HG03354 (cell line): ENCODE measurements around the gene HTR2A.

ENCODE experiments used
- ATAC-seq: cut with Tn5 transposase; IDR thresholded peaks from one replicate; pipeline ENCODE4 v1.9.1; 2021; ENCODE audit warnings: mild to moderate bottlenecking; ENCODE audit not compliant: unreplicated experiment, poor library complexity, severe bottlenecking

HTR2A gene

DNA sequence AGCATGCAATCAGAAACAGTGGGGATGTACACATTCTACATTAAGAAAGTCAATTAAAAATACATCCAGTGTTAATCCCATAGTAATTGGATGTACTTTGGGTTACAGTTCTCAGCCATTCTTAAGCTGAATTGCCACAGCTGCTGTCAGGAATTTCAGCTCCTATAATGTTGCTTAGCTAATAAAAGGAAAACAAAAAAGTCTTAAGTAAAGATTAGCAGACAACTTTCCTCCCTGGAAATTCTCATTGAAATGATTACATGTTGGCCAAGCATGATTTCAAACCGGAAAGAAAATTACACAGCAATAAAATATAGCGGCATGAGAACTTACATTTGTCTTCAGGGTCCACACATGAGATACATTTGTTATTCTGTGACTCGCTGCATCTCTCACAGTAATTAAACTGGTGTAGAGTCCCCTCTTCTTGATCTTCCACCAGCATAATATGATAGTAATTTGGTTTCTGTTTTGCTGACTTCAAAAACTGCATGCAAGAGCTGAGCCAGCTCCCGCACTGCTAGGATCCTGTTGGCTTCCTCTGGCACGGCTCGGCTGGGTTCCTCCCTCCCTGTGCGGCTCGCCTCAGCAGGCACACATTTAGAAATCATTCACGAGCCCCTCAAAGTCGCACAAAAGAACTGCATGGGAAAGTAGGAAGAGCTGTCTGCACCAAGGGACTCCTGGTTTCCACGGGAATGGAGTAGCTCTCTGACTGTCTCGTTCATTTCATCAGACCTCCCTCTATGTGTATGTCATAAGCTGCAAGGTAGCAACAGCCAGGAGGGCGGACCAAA, at the start of gene HTR2A:
HTR2A (minus strand) TSS at position 713 of the 797 bp plus-strand sequence. CDS start 1,147 bp downstream, outside the sequence.
- ATAC-seq = no peak

GRCh38 chr13:46936525-46936924, 39.7 kb upstream of the HTR2A start:
- no peak for ATAC-seq

GRCh38 chr13:46934749-46935148, 37.9 kb upstream of the HTR2A start:
- ATAC-seq = no peak

DNA sequence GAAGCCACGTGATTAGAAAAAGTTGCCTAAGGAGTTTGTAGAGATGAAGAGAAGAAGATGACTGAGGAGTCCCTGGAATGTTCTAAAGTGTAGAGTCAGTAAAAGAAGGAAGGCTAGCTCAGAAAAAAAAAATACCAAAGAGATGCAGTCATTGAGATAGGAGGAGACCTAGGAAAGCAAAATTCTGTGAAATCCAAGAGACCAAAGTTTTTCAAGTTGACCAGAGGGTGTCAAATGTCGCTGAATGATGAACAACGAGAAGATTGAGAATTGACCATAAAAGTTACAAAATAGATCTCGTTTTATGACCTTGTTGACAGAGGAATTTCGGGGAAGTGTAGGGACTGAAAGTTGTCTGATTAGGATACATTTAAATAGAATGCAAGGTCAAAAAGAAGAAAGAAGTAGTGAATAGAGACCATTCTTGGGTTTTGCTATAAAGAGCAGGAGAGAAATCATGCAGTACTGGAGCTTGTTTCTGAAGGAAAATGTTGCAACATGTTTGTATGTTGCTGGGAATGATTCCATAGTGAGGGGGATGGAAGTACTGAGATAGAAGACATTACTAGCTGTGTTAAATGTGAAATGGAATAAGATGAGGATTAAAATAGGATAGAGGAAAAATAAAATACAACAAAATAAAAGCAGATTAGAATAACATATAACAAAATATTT, 30.2 kb upstream of the HTR2A start:
- ATAC-seq = no peak

GRCh38 chr13:46925486-46925885, 28.6 kb upstream of the HTR2A start:
- ATAC-seq = no peak

DNA sequence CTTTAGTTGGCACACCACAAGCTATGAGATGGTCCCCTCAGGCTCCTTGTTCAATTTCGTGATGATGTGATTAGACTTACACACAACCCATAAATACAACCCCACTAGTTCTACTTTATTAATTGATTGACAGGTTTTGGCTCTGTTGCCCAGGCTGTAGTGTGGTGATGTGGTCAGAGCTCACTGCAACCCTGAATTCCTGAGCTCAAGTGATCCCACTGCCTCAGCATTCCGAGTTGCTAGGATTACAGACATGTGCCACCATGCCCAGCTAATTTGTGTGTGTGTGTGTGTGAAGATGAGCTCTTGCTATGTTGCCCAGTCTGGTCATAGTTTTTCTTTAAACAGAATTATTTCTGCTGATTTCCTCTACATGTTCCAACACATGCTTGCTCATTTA, 17.5 kb upstream of the HTR2A start:
- no peak for ATAC-seq

- no peak for ATAC-seq
These were observed 16.9 kb upstream of the HTR2A start for GRCh38 chr13:46913757-46914156.

DNA sequence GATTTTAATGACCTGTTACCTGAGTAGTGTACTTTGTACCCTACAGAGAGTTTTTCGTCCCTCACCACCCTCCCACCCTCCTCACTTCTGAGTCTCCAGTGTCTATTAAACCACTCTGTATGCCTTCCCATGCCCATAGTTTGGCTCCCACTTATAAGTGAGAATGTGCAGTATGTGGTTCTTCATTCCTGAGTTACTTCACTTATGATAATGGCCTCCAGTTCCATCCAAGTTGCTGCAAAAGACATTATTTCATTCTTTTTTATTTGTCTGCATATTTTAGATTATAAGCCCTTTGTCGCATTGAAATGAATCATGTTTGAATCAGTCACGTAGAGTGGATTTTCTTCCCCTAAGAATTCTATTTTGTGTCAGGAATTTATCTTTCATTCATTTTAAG, 12.2 kb upstream of the HTR2A start:
- no peak for ATAC-seq

- ATAC-seq = no peak
These were observed 11.6 kb upstream of the HTR2A start for GRCh38 chr13:46908501-46908900.

DNA sequence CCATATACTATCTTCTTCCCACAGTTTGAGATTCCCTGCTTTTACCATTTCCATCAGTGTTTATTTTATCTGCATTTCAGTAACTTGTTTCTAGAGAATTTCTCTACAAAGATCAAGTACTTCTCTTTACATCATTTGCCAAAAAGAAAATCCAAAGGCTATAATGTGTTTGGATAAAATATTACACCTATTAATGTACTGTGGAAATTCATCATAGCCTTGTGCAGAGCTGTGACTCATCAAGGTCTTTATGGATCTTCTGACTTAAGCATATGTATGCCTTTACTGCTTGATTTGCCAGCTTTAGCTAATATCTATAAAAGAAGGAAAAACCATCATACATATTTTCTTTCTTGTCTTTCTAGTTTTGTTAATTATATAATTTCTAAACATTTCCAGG, 9.6 kb upstream of the HTR2A start:
- ATAC-seq = no peak

GRCh38 chr13:46905249-46905648, 8.4 kb upstream of the HTR2A start:
- ATAC-seq = no peak

DNA sequence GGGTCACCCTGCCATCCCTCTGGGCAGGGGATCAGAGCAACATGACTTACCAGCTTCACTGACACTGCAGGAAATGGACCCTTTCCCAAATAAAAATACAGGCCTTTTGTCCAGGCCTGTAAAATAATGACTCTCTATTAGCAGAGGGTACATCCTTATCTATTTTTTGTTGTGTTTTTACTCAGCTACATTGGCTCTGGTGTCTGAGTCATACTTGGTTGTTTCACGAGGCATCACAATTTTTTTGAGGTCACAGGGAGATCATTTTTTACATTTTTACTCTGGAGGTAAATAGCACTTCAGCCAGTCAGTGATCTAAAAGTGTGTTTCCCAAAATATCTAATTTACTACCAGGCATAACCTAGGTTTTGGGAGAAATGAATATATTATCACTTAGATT, 6.9 kb upstream of the HTR2A start:
- ATAC-seq = no peak

DNA sequence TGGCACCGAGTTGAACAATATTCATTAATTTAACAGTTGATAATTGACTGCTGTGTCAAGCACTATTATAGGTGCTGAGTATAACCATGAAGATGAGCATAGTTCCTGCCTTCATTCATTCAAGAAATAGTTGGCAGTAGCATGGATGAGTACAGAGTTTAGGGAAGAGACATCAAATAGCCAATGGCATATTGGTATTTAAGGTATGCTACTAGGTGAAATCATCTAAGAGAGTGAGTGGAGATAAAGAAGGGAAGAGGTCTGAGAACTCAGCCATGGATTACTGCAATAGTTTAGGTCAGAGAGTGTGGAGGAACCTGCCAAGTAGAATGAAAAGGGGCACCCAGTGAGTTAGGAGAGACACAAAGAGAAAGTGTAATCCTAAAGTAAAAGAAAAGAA, 4.9 kb upstream of the HTR2A start:
- no peak for ATAC-seq

DNA sequence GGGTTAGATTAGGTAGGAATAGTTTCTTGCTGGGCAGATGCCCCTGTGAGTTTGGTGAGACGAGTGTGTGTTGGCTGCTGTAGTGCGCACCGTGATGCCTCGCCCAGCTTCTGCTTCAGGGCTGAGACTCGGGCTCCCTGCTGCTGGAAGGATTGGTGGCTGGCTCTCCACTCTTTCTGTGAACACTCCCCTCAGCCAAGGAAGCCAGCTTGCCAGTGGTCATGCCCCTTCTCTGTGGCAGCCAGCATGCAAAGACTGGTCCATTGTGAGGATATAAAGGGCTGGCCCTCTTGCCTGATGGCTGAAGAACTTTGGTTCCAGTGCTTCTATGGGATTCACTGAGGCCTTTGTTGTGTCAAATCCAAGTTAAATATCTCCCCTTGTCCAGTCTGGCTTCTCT, 2.9 kb upstream of the HTR2A start:
- no peak for ATAC-seq

DNA sequence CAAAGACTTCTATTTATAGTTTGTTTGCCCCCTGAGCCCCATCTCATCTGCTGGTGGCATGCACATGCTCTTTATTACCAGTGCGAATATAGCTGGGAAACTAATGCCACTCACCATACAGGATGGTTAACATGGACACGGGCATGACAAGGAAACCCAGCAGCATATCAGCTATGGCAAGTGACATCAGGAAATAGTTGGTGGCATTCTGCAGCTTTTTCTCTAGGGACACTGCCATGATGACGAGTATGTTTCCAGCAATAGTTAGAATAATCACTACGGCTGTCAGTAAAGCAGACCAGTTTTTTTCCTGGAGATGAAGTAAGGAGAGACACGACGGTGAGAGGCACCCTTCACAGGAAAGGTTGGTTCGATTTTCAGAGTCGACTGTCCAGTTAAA, 1.5 kb downstream of the HTR2A start:
- ATAC-seq = no peak

- peak; percentile 18 for ATAC-seq
These were observed 2.3 kb downstream of the HTR2A start for GRCh38 chr13:46894568-46894967.

GRCh38 chr13:46893798-46894560, 2.9 kb downstream of the HTR2A start:
- peak; percentile 92 for ATAC-seq

- ATAC-seq = no peak
These were observed 3.6 kb downstream of the HTR2A start for GRCh38 chr13:46893221-46893740.

GRCh38 chr13:46885018-46885417, 11.8 kb downstream of the HTR2A start:
- no peak for ATAC-seq

GRCh38 chr13:46884531-46884930, 12.3 kb downstream of the HTR2A start:
- ATAC-seq = no peak
